ENCODE results near the gene PPP2R2C.

Gene PPP2R2C

DNA sequence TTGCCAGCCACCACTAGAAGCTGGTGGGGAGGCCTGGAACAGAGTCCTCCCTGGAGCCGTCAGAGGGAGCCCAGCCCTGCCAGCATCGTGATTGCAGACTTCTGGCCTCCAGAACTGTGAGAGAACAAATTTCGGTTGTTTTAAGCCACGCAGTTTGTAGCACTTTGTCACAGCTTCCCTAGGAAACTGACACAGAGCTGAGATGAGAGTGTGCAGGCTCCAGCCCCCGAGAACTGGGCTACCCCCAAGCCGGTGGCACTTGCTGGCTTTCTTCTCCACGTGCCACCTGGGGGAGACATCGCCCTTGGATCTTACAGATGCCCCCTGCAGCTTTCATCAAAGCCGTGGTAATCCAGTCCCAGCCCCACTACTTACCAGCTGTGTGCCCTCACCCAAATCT lies 83.7 kb downstream of the PPP2R2C start:
- Histone ChIP-seq H3K4me1 (ENCODE audit: low read depth, poor library complexity, severe bottlenecking) (no peaks in the 10 kb centered on the region), H3K9ac (no peak overlapping the region), H3K27me3 (ENCODE audit: insufficient read depth, low read depth) (peaks cover 28% of the 10 kb centered on the region; the same call in 1 of the 2 replicates), H3K79me2 (ENCODE audit: insufficient read depth, low read depth) (no peaks in the 10 kb centered on the region), H2AFZ (ENCODE audit: low read depth) (no peak overlapping the region), H3K36me3 (ENCODE audit: insufficient read depth) (no peaks in the 10 kb centered on the region), H4K20me1 (ENCODE audit: insufficient read depth) (no peaks in the 10 kb centered on the region), H3K4me2 (no peak overlapping the region), H3K4me3 (IDR thresholded peaks at IDR 0.05; ENCODE audit: insufficient read depth, low read depth, low read length) (no peak overlapping the region), H3K27ac (no peak overlapping the region)
- TF ChIP-seq, protein P1, sequence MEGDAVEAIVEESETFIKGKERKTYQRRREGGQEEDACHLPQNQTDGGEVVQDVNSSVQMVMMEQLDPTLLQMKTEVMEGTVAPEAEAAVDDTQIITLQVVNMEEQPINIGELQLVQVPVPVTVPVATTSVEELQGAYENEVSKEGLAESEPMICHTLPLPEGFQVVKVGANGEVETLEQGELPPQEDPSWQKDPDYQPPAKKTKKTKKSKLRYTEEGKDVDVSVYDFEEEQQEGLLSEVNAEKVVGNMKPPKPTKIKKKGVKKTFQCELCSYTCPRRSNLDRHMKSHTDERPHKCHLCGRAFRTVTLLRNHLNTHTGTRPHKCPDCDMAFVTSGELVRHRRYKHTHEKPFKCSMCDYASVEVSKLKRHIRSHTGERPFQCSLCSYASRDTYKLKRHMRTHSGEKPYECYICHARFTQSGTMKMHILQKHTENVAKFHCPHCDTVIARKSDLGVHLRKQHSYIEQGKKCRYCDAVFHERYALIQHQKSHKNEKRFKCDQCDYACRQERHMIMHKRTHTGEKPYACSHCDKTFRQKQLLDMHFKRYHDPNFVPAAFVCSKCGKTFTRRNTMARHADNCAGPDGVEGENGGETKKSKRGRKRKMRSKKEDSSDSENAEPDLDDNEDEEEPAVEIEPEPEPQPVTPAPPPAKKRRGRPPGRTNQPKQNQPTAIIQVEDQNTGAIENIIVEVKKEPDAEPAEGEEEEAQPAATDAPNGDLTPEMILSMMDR (conservative IDR thresholded peaks at IDR 0.05; ENCODE audit: low read depth, low read length), result no peak

- H3K27ac ChIP-seq, result no peak overlapping the region
These were observed 84.5 kb downstream of the PPP2R2C start for GRCh38 chr4:6387946-6388345.

DNA sequence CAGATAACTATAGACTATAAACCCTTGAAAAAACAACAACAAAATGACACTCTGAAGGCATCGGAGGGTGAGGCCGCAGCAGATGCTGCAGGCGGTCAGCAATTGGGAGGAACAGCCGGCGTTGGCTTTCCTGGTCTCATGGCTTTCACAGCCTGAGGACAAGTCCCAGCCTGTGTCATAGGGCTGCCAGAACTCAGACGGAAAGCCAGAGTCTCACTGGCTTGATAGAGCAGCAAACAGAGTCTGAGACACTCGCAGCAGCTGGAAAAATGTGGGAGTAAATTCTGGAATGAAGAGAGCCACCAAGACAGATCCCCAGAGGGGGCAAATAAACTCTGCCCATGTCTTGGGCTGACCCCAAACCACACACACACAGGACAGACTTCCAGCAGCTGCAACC lies 86.3 kb downstream of the PPP2R2C start:
- H3K9ac ChIP-seq, result no peak overlapping the region
- no peak overlapping the region for H2AFZ ChIP-seq (ENCODE audit: low read depth)
- no peaks in the 10 kb centered on the region for H4K20me1 ChIP-seq (ENCODE audit: insufficient read depth)
- H3K4me1 ChIP-seq (ENCODE audit: low read depth, poor library complexity, severe bottlenecking), result no peaks in the 10 kb centered on the region
- no peak overlapping the region for H3K4me2 ChIP-seq
- H3K4me3 ChIP-seq (IDR thresholded peaks at IDR 0.05; ENCODE audit: insufficient read depth, low read depth, low read length), result no peak overlapping the region
- peaks cover 26% of the 10 kb centered on the region; the same call in 1 of the 2 replicates for H3K27me3 ChIP-seq (ENCODE audit: insufficient read depth, low read depth)
- no peaks in the 10 kb centered on the region for H3K36me3 ChIP-seq (ENCODE audit: insufficient read depth)
- H3K79me2 ChIP-seq (ENCODE audit: insufficient read depth, low read depth), result no peaks in the 10 kb centered on the region
- TF ChIP-seq, protein P1 (conservative IDR thresholded peaks at IDR 0.05; ENCODE audit: low read depth, low read length), result no peak
- H3K27ac ChIP-seq, result no peak overlapping the region

More at GRCh38 chr4:6387946-6388345, 84.5 kb downstream of the PPP2R2C start:
- Histone ChIP-seq H3K4me1 (ENCODE audit: low read depth, poor library complexity, severe bottlenecking) (no peaks in the 10 kb centered on the region), H2AFZ (ENCODE audit: low read depth) (no peak overlapping the region), H3K4me2 (no peak overlapping the region), H3K79me2 (ENCODE audit: insufficient read depth, low read depth) (no peaks in the 10 kb centered on the region), H3K27me3 (ENCODE audit: insufficient read depth, low read depth) (peaks cover 29% of the 10 kb centered on the region; the same call in 1 of the 2 replicates), H3K9ac (no peak overlapping the region), H3K4me3 (IDR thresholded peaks at IDR 0.05; ENCODE audit: insufficient read depth, low read depth, low read length) (no peak overlapping the region), H4K20me1 (ENCODE audit: insufficient read depth) (no peaks in the 10 kb centered on the region), H3K36me3 (ENCODE audit: insufficient read depth) (no peaks in the 10 kb centered on the region)
- TF ChIP-seq, protein P1 (conservative IDR thresholded peaks at IDR 0.05; ENCODE audit: low read depth, low read length), result no peak

GRCh38 chr4:6385288-6385687 lies 87.1 kb downstream of the PPP2R2C start:
- H3K27ac ChIP-seq, result no peak overlapping the region
- no peaks in the 10 kb centered on the region for H3K4me1 ChIP-seq (ENCODE audit: low read depth, poor library complexity, severe bottlenecking)
- no peak overlapping the region for H3K9ac ChIP-seq
- no peak overlapping the region for H3K4me3 ChIP-seq (IDR thresholded peaks at IDR 0.05; ENCODE audit: insufficient read depth, low read depth, low read length)
- no peak overlapping the region for H3K4me2 ChIP-seq
- no peaks in the 10 kb centered on the region for H4K20me1 ChIP-seq (ENCODE audit: insufficient read depth)
- H3K27me3 ChIP-seq (ENCODE audit: insufficient read depth, low read depth), result peaks cover 21% of the 10 kb centered on the region; the same call in 1 of the 2 replicates
- TF ChIP-seq, protein P1 (conservative IDR thresholded peaks at IDR 0.05; ENCODE audit: low read depth, low read length), result no peak
- no peak overlapping the region for H2AFZ ChIP-seq (ENCODE audit: low read depth)
- H3K79me2 ChIP-seq (ENCODE audit: insufficient read depth, low read depth), result no peaks in the 10 kb centered on the region
- no peaks in the 10 kb centered on the region for H3K36me3 ChIP-seq (ENCODE audit: insufficient read depth)
